GM19023 (cell line): ENCODE data around the gene RNLS.

ENCODE experiments used
- ATAC-seq: cut with Tn5 transposase; IDR thresholded peaks from one replicate; pipeline ENCODE4 v1.9.1; 2021; ENCODE audit warnings: mild to moderate bottlenecking, moderate library complexity; ENCODE audit not compliant: unreplicated experiment

Gene RNLS

DNA sequence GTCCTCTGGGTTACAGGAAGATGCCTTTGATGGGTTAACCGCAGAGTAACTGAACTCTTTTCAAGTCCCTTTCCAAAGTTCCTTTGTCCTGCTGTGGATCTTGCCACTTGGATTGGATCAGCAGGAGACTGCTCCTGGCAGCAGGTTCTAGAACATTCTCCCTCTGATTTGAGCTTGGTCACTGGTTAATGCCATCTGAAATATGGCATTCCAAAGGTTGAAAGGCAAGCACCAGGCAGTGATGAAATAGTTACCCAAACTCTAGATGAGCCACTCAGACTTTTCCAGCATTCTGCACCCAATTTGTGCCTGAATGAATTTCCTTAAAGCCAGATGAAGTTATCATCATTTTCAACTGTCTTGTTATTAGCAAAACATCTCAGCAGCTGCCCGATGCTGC is 343.9 kb downstream of the RNLS start:
- no peak for ATAC-seq

DNA sequence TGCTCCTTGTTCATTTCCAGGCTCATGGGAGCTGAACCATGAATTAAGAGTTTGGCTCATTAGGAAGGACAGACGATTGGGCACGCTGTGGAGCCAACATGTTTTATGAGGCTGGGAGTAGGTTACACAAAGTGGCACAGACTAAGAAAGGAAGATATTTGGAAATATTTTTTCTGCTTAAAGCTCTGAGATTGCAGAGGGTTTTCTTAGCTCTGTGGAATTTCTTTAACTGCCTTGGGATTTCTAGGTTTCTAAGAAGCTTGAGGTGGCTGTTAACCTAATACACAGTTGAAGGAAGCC is 344.6 kb downstream of the RNLS start:
- no peak for ATAC-seq

DNA sequence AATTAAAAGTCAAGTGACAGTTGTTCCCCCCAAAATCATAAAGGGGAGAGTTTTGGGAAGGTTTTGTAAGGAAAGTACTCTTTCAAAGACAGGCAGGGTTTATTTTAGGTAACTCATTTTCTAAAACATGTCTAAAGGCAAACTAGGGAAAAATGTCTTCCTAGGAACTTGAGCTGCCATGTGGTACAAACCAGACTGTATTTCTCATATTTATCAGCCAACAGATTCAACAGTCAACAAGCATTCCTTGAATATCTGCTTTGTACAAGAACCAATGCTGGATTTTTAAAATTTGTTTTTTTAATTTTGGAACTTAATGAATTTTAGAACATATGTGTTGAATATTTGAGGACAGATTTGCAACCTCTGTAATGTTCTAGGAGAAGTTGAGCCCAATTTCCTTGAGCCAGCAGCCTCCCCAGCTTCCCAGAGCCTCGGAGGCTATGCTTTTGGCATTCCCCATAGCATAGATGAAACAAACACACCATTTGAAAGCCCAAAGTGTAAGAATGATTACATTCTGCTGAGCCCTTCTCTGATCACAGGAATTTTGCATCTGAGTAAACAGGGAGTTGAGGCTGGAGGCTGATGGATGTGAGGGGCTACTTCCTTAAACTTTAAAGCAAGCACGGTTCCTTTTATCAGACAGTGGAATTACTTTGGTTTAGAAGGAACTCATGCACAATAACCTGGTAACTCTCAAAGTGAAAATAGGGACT is 345.1 kb downstream of the RNLS start:
- no peak for ATAC-seq

DNA sequence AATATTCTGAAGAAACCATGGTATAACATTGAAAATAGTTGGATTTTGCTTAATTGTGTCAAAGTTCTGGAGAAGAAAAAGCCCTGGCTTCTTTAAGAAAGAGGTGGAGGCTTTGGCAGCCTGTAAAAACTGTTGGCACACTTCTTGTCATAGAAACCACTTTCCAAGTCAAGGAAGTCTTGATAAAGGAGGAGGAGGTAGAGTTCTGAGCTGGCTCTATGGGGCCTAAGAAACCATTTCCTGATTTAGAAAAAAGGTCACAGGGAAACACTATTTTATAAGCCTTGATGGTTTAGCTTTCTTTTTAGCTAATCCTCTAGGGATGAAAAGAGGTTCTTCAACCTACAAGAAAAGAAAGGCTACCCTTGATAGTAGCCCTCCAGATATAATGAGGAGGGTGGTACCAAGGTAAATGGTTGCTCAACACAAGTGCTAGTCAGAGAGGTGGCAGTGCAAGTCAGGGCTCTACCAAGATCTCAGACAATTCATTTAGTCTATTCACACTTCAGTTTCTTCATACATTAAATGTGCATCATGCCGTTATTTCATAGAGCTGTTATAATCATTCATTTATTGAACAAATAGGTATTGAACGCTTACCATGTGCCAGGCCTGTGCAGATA is 346.9 kb downstream of the RNLS start:
- ATAC-seq: no peak

DNA sequence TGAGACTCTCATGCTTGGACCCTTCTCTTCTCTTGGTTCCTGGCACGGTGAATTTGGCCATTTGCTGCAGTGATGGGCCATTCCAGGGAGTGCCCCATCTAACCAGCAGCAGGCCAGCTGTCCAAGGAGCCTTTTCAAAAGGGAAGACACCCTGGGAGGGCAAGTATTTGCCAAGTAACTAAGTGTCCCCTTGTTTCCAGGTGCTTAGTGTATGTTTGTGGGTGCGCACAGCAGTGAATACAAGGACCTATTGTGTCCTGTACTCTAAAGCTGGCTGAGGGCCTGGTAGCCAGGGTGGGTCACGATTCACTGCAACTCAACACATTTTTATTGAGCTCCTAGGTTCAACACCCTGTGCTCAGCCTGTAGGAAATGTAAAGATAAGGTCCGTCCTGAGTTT is 348.8 kb downstream of the RNLS start:
- no peak for ATAC-seq

DNA sequence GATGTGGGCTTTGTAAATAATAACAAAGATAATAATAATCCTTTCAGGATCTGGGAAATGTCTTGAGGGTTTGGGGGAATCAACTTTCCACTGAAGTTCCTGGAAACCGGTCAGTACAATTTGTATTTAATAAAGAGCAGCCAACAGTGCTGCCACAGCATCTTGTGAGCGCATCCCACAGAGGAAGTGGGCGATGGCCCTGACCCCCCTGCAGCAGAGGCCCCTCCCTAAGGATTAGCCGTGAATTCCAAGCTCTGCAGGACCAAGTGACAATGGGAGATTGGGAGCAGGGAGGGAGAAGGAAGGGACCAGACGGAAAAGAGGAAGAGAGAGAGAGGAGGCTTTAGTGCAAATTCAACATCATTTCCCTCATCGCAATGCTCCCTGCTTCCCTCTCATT is 349.2 kb downstream of the RNLS start:
- no peak for ATAC-seq

DNA sequence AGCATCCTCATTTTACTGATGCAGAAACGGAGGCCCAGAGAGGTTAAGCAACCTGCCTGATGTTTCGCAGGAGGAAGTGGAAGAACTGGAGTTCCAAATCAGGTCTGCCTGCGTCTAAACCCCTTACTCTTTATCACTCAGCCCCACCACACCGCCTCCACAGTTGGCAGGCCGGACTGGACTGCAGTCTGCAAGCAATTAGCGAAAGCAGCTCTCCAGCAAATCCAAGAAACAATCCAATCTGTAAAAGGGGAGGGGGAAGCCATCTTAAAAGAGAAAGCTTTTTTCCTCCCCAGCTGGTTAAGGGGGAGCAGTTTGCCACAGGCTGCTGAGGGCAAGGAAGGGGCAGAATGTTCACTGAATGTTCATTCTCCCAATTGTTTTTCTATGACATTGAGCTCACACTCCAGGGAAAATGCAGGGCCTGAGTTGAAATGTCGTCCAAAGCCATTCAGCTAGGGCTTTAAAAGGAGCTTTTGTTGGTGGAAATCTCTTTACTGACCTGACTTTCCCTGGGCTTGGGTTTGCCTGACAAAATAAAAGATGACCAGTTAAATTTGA is 350.1 kb downstream of the RNLS start:
- no peak for ATAC-seq

DNA sequence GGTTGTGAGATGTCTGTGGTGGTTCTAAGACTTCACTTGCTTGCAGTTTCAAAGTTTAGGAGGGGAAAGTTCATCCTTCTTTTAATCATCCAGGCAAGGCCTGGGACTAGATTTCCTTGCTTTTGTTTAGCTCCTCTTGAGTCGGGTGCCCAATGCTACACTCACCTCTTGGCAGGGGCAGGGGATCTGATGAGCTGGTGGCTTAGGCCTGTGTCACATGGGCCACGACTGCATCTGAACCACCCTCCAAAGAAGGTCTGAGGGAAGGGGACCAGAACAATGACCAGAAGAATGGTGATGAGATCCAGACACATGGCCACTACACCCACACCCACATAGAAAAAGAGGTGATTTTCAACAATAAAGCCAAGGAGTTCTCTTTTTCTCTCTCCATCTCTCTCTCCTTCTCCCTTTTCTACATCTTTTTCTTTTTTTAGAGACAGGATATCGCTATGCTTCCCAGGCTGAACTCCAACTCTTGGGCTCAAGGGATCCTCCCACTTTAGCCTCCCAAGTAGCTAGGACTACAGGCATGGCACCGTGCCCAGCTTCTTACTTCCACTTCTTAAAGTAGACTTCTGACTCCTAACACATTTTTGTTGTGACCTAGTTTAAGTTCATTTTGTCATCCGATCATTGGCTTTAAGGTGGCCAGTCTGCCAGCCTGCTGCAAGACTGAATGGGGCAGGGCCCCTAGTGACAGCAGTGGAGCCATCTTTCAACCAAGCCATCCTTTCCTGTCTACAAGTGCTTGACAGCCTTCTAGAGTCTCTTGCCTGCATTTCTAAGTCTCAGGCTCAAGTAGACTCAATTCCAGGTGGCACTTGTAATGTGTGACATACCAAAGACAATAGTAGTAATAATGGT is 350.9 kb downstream of the RNLS start:
- no peak for ATAC-seq

DNA sequence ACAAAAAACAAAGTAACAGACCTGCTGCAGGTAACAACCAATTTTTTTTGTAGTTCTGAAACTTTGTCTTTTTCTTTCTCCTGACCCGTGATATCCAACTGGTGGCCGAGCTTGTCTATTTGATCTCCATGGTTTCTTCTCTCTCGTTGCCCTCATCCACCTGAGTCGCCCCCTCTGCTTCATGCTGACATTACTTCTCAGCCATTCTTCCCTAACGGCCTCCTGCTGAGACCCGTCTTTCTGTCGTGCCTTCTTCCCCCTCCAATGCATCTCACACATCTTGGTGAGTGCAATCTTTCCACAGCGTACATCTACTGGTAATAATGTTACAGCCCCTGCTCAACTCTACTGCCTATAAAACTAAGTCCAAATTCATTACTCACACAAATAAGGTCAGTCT is 352.9 kb downstream of the RNLS start:
- no peak for ATAC-seq

DNA sequence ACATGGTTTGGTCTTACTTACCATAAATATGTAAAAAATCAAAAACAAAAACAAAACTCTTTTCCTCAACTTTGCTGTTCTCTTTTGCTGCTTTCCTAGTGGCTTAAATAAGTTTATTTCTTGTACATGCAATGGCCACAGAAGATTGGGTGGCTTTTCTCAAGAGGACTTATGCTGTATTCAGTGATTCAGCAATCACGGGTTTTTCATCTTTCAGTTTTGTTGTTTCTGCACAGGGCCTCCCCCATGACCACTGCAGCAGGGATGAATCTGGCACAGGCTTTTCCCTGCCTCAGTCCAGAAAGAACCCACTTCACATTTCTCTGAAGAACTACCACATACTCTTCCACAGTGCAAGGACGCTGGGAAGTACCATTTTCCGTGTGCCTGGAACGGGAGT is 355.0 kb downstream of the RNLS start:
- ATAC-seq: no peak

DNA sequence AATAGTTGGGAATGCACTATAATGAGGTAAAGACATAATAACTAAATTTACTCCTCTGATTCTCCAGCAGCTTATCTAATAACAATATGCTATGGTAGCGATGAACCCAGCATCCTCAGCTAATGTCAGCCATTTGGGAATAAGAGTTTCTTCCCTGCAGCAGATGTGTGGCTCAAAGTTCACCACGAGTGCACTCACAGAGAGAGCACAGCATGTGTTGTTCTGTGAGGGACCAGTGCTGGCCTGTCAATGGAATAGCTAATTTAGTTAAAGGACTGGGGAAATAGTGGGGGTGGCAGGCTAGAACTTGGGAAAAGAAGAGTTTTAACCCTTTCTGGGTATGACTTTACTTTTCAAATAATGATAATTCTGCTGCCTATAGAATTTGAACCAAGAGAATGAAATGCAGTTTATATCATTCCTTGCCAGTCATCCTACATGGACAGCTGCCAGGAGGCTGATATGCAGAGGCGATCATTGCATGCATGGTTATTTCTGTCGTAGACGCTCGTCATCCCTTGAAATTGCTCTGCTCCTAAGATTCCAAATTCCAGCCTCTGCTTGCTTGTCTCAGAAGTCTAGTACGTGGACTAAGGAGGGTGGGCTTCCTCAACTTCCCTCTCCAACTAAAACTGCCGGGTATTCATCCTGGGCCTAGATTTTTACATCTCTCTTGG is 355.6 kb downstream of the RNLS start:
- ATAC-seq: no peak

DNA sequence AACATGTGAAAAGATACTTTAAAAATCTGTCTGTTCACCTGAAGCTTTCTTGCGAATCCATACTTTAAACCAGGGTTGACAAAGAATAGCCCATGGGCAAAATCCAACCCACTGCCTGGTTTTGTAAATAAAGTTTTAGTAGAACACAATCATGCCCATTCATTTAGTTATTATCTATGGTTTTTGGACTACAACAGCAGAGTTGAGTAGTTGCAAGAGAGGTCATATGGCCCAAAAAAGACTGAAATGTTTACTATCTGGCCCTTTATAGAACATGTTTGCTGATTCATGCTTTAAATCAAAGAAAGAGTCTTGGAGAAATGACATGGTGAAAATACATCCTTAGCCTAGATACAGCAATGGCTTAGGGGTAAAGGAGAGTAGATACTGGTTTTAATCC is 356.2 kb downstream of the RNLS start:
- no peak for ATAC-seq

DNA sequence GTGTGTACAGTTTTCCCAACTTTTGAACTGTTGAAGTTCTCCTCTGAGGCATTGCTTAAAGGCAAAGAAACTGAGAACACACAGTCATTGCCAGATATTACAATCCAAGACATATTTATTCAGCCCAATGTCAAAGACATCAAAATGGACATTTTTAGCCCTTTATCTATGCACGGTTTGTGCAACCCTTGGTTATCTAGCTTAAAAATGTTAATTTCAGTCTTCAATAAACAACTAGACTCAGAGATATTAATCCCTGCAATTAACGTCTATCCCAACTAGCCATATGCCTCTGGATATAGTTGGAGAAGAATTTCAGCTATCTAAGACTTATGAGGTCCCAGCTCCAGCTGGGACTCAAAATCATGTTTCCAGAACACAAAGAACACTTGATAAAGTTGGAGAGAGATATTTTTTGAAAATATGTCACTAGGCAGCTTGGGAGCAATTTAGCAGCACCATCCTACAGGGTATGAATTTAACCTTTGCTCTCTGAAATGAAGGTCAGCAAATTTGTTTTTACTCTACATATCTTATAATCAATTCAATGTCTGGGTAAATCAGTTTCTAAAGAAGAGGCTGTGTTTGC is 357.0 kb downstream of the RNLS start:
- ATAC-seq: no peak
